Muscle of leg (tissue), 11 donors: Measurements from ENCODE around the gene KLHL17. TPM values are rescaled to one million over a fixed set of nuclear protein-coding genes. Genes with fewer than 3 reads are reported as not detected.
A peak's percentile ranks its signal among the peaks of the same experiment; 100 is the strongest.

Source experiments
- DNase-seq: peaks from one replicate; pipeline ENCODE4 v3.0.0; 2013
- H3K27ac ChIP-seq: one replicate; pipeline ENCODE4 v1.5.1; 2013; ENCODE audit warnings: mild to moderate bottlenecking, low read length, control low read depth
- H3K27me3 ChIP-seq: one replicate; pipeline ENCODE4 v1.6.1; 2013; ENCODE audit warnings: low read length; ENCODE audit not compliant: control insufficient read depth, insufficient read depth
- H3K36me3 ChIP-seq: one replicate; pipeline ENCODE4 v1.6.1; 2013; ENCODE audit warnings: low read length; ENCODE audit not compliant: control insufficient read depth, insufficient read depth
- H3K4me1 ChIP-seq: one replicate; pipeline ENCODE4 v1.6.1; 2013; ENCODE audit warnings: low read length; ENCODE audit not compliant: control insufficient read depth, insufficient read depth
- H3K4me3 ChIP-seq: one replicate; pipeline ENCODE4 v1.5.1; 2013; ENCODE audit warnings: low read length, control low read depth
- H3K9me3 ChIP-seq: replicated peaks from 2 replicates; pipeline ENCODE4 v1.6.1; 2013; ENCODE audit warnings: low read depth, low read length; ENCODE audit not compliant: control insufficient read depth
- WGBS: methylation state at CpG from one replicate; pipeline ENCODE4 v1.1.5; 2013; ENCODE audit warnings: missing lambda C conversion rate; ENCODE audit not compliant: insufficient coverage; 5-methylcytosine and 5-hydroxymethylcytosine counted together
- polyA plus RNA-seq, 8 donors: library from polyadenylated mRNA; unstranded; fragments of 120-200 nt; gene quantifications; one replicate each; pipeline versions ENCODE4 v1.2.1 to v1.2.3, GENCODE V29; 2013; ENCODE audit warnings: inconsistent platforms in 1 of 8, low replicate concordance in 1 of 8; ENCODE audit not compliant: insufficient read length in 8 of 8, insufficient read depth in 1 of 8
- total RNA-seq: library from RNA; stranded (reverse); fragments of 120-200 nt; gene quantifications from one replicate; pipeline ENCODE4 v1.2.4, GENCODE V29; 2013

The KLHL17 gene
- total and polyA plus RNA-seq, 9 donors: 3.9 to 8.1 (median 5.6) TPM

DNA sequence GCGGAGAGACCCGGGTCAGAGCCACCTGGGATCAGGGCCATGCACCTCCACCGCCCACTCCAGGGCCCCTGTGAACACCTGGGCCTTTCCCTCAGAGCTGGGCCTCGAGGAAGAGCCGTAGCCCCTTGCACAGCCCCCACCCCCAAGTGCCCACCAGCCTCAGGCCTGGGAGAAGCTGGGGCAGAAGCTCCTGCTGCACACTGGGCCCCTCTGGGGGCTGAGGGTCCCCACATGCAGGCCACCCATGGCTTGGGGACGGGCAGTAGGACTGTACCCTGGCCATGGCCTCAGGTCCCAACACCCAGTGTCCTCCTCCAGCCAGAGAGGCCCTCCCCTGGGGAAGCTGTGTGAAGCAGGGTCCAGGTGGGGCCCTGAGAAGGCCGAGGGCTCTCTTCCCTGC is 7.8 kb upstream of the KLHL17 start:
- Histone ChIP-seq H3K27me3 (no peaks in the 10 kb centered on the region), H3K27ac (no peak overlapping the region), H3K4me1 (peaks cover 5% of the 10 kb centered on the region), H3K36me3 (peaks cover 95% of the 10 kb centered on the region), H3K4me3 (no peak overlapping the region), H3K9me3 (no peaks in the 10 kb centered on the region)
- WGBS: 89% methylated on average over 4 of the region's 7 CpGs
- no peak for DNase-seq

DNA sequence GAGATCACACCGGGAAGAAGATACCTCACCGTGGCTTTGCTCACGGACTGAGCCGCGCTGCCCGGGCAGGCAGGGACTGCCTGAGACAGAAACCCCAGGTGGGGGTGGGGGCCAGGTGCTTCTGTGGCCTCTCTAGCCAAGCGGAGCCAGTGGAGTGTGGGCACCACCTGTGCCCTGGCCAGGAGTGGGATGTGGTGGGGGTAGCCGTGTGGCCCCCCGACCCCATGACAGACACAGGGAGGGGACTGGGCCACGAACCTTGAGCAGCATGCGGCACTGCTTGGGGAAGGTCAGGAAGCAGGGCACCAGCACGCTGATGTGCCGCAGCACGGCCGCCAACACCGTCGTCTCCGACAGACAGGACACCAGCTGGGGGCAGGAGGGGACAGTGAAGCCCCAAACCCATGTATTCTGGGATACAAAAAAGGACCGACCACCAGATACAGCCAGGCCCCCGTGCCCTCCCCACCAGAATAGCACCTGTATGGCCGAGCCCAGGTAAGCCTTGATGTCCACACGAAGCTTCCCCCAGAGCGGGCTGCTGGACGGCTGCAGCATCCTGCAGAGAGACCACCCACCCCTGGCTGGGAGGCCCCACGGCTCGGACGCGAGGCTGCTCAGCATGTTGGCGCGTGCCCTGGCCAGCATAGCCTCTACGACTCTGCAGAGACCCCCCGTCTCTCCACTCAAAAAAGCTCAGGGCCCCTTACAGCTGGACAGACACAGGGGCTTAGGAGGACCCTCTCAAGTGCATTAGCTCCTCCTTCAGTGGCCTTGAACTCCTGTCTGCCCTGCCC is 6.7 kb upstream of the KLHL17 start:
- no peaks in the 10 kb centered on the region for H3K9me3 ChIP-seq
- peaks cover 83% of the 10 kb centered on the region for H3K36me3 ChIP-seq
- WGBS: 86% methylated on average over 30 of the region's 32 CpGs
- H3K4me1 ChIP-seq: peaks cover 15% of the 10 kb centered on the region
- no peaks in the 10 kb centered on the region for H3K27me3 ChIP-seq
- H3K27ac ChIP-seq: no peak overlapping the region
- no peak for DNase-seq
- no peak overlapping the region for H3K4me3 ChIP-seq

DNA sequence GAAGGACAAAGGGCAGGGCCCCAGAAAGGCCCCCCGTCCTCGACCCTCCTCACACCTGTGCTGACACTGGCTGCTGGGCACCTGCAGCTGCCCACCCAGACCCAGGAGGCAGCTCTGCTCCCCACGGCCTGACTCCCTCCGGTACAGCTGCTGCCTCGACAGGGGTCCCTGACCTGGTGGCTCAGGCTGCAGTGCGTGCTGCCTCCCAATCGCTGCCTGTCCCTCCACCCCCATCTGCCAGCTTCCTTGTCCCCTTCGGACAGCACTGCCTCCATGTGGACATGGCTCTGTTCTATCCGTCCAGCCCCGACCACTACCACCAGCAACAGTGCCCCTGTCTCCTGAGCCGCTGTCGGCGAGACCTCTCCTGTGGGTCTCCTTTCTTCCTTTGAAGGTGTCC is 5.5 kb upstream of the KLHL17 start:
- 77% methylated on average over 13 of the region's 13 CpGs for WGBS
- Histone ChIP-seq H3K36me3 (peaks cover 71% of the 10 kb centered on the region), H3K27ac (no peak overlapping the region), H3K4me3 (no peak overlapping the region), H3K4me1 (peaks cover 16% of the 10 kb centered on the region), H3K27me3 (no peaks in the 10 kb centered on the region), H3K9me3 (no peaks in the 10 kb centered on the region)
- DNase-seq: no peak

DNA sequence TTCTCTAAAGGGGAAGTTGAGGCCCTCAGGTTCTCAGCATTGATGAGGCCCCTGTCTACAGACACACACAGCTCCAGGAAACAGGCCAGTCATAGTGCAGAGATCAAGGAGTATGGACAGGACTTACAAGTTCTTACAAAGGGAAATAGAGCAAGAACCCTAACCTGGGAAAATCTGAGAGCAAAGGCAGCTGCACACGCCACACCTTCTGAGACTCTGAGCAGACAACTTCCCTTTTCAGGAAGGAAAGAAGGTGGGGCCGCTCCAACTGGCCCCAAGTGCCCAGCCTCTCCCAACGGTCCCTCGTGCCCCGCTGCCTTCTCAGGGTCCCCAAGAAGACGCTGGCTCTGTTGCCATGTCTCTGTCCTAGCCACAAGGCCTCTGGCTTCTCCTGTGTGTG is 4.9 kb upstream of the KLHL17 start:
- no peak for DNase-seq
- Histone ChIP-seq H3K4me3 (no peak overlapping the region), H3K27ac (no peak overlapping the region), H3K36me3 (peaks cover 66% of the 10 kb centered on the region), H3K4me1 (peaks cover 20% of the 10 kb centered on the region), H3K9me3 (no peaks in the 10 kb centered on the region), H3K27me3 (no peaks in the 10 kb centered on the region)
- 84% methylated on average over 6 of the region's 6 CpGs for WGBS

DNA sequence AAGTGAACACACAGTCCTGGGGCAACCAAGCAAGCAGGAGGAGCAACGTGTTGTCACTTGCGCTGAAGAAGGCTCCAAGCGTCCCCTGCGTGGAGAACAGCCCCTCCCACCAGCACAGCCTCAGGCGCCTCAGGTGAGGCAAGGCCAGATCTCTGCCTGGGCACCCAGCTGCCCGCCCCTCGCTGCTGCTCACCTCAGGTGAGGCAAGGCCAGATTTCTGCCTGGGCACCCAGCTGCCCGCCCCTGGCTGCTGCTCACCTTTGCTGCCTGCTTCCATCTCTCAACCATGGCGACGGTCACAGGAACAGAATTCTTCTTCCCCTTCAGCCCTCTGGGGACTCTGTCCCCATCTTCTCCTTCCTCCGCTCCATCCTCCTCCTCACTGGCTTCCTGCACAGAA is 3.7 kb upstream of the KLHL17 start:
- no peak for DNase-seq
- Histone ChIP-seq H3K4me3 (no peak overlapping the region), H3K36me3 (peaks cover 54% of the 10 kb centered on the region), H3K27ac (no peak overlapping the region), H3K9me3 (no peaks in the 10 kb centered on the region), H3K27me3 (no peaks in the 10 kb centered on the region), H3K4me1 (peaks cover 20% of the 10 kb centered on the region)
- WGBS: 96% methylated on average over 8 of the region's 11 CpGs

- H3K27ac ChIP-seq: no peak within 1 kb of the TSS
- H3K27me3 ChIP-seq: no peaks in the 10 kb centered on the region
- 5% methylated on average over 93 of the region's 101 CpGs for WGBS
- peak within 1 kb of the TSS; percentile 99 for H3K4me3 ChIP-seq
- no peaks in the 10 kb centered on the region for H3K9me3 ChIP-seq
- H3K36me3 ChIP-seq: peaks cover 36% of the 10 kb centered on the region
- peaks cover 20% of the 10 kb centered on the region for H3K4me1 ChIP-seq
- DNase-seq: peak; percentile 95
Measured at GRCh38 chr1:958823-959730, 1.3 kb upstream of the KLHL17 start, which contains the start of gene NOC2L. Gene NOC2L, minus strand, starts transcription at chr1:959256. Its CDS starts 16 bp downstream, at chr1:959240.

GRCh38 chr1:959731-960362 is 537 bp upstream of the KLHL17 start:
- Histone ChIP-seq H3K36me3 (peaks cover 29% of the 10 kb centered on the region), H3K4me3 (peak overlapping the region; percentile 34), H3K27ac (no peak overlapping the region), H3K4me1 (peaks cover 20% of the 10 kb centered on the region), H3K27me3 (no peaks in the 10 kb centered on the region), H3K9me3 (no peaks in the 10 kb centered on the region)
- DNase-seq: no peak
- WGBS: 26% methylated on average over 50 of the region's 57 CpGs

DNA sequence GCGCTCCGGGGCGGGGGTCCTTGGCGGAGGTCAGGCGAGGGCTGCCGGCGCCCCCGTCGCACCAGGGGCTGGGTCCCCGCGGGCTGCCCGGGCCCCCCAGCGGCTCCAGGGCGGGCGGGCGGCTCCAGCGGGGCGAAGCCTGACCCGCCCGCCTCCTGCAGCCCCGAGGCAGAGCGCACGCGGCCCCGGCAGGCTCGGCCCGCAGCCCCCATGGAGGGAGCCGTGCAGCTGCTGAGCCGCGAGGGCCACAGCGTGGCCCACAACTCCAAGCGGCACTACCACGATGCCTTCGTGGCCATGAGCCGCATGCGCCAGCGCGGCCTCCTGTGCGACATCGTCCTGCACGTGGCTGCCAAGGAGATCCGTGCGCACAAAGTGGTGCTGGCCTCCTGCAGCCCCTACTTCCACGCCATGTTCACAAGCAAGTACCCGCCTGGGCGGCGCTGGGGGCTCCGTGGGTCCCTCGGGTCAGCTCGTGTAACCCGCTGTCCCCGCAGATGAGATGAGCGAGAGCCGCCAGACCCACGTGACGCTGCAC is 817 bp downstream of the KLHL17 start:
- H3K27ac ChIP-seq: no peak overlapping the region
- peaks cover 23% of the 10 kb centered on the region for H3K4me1 ChIP-seq
- no peaks in the 10 kb centered on the region for H3K9me3 ChIP-seq
- peaks cover 17% of the 10 kb centered on the region for H3K36me3 ChIP-seq
- no peak for DNase-seq
- peaks cover 7% of the 10 kb centered on the region for H3K27me3 ChIP-seq
- 21% methylated on average over 48 of the region's 56 CpGs for WGBS
- no peak overlapping the region for H3K4me3 ChIP-seq

DNA sequence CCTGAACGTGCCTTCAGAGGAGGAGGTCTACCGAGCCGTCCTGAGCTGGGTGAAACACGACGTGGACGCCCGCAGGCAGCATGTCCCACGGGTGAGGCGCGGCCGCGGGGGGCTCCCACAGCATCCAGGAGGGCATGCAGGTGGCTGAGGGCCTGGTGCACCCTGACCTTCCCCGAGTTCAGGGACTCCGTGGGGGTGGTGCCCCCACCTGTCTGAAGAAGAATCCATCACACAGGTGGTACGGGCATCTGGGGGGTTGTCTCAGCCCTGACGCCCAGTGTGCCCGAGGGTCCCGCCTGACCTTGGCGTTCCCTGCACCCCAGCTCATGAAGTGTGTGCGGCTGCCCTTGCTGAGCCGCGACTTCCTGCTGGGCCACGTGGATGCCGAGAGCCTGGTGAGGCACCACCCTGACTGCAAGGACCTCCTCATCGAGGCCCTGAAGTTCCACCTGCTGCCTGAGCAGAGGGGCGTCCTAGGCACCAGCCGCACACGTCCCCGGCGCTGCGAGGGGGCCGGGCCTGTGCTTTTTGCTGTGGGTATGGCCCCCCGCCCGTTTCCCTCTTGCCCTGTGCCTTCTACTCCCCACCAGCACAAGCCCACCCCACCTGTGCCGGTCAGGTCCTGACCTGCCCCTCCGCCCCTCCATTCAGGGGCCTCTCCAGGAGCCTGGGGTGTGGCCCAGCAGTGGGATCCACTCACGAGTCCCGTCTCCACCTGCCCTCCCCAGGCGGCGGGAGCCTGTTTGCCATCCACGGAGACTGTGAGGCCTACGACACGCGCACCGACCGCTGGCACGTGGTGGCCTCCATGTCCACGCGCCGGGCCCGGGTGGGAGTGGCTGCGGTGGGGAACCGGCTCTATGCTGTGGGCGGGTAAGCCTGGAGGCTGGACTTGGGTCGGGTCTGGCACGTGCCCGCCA is 2.3 kb downstream of the KLHL17 start:
- WGBS: 87% methylated on average over 57 of the region's 57 CpGs
- peaks cover 30% of the 10 kb centered on the region for H3K4me1 ChIP-seq

More for the DNA sequence above, 2.3 kb downstream of the KLHL17 start:
- peaks cover 5% of the 10 kb centered on the region for H3K36me3 ChIP-seq
- no peak overlapping the region for H3K27ac ChIP-seq
- no peaks in the 10 kb centered on the region for H3K9me3 ChIP-seq
- H3K27me3 ChIP-seq: peaks cover 21% of the 10 kb centered on the region
- DNase-seq: no peak
- no peak overlapping the region for H3K4me3 ChIP-seq
